Vagina (tissue), 2 donors: Measurements from ENCODE around the gene LRG1. TPM values are rescaled to one million over a fixed set of nuclear protein-coding genes. Genes with fewer than 3 reads are reported as not detected.

ENCODE experiments used
- DNase-seq, 2 donors: peaks; one replicate each; pipeline ENCODE4 v3.0.0-alpha.2; 2017; ENCODE audit errors: extremely low spot score in 2 of 2
- H3K27ac ChIP-seq: fragments of 200-600 bp; sonication (generic); one replicate; pipeline ENCODE4 v1.5.1; 2019
- H3K27me3 ChIP-seq: fragments of 200-600 bp; sonication (generic); one replicate; pipeline ENCODE4 v1.5.1; 2019
- H3K36me3 ChIP-seq, 2 donors: fragments of 200-600 bp; sonication (generic); one replicate each; pipeline ENCODE4 v1.5.1; 2017 to 2019
- H3K4me1 ChIP-seq: fragments of 200-600 bp; sonication (generic); one replicate; pipeline ENCODE4 v1.5.1; 2019
- H3K4me3 ChIP-seq, 2 donors: fragments of 200-600 bp; sonication (generic); 1 replicate in 1 of 2; 2 replicates in 1 of 2; pipeline ENCODE4 v1.5.1; 2016 to 2019
- H3K9me3 ChIP-seq: fragments of 200-600 bp; sonication (generic); one replicate; pipeline ENCODE4 v1.5.1; 2019
- CTCF ChIP-seq, 3 experiments: fragments of 450-650 bp in 2 of 3; fragments of 200-600 bp in 1 of 3; sonication (generic) in 1 of 3; IDR thresholded peaks; one replicate each; pipeline ENCODE4 v1.5.1; 2017 to 2019; ENCODE audit warnings: antibody characterized with exemption in 3 of 3, mild to moderate bottlenecking in 2 of 3, moderate library complexity in 2 of 3
- POLR2A ChIP-seq, 2 donors: fragments of 450-650 bp; IDR thresholded peaks; one replicate each; pipeline ENCODE4 v1.6.1; 2017; ENCODE audit warnings: antibody characterized with exemption in 2 of 2, mild to moderate bottlenecking in 2 of 2, moderate library complexity in 2 of 2
- POLR2AphosphoS5 ChIP-seq, 2 donors: sonication (generic); formaldehyde crosslinking; IDR thresholded peaks; one replicate each; pipeline ENCODE4 v1.9.0; 2017; ENCODE audit warnings: antibody characterized with exemption in 2 of 2, mild to moderate bottlenecking in 2 of 2, low read depth in 1 of 2; ENCODE audit not compliant: insufficient read depth in 1 of 2
- intact Hi-C: fragments of 100-400 bp; cut with DNase I; formaldehyde crosslinking; loops from one replicate; pipeline ENCODE4 v1.15.1; 2023
- total RNA-seq: library from RNA; depleted of rRNA; stranded (reverse); fragments of >200 nt; gene quantifications from one replicate; pipeline ENCODE4 v1.2.3, GENCODE V29; 2016

The LRG1 gene
- total RNA-seq, 1 donor from 2014 or later, result 6.9 TPM

GRCh38 chr19:4581666-4582553, 42.1 kb upstream of the LRG1 start:
- no peaks in the 10 kb centered on the region for H3K36me3 ChIP-seq
- H3K9me3 ChIP-seq, result no peaks in the 10 kb centered on the region
- H3K4me1 ChIP-seq, result peaks cover 16% of the 10 kb centered on the region
- H3K27ac ChIP-seq, result no peak overlapping the region
- DNase-seq, result no peak
- H3K4me3 ChIP-seq, result no peak overlapping the region
- intact Hi-C loops, result no loop called here
- TF ChIP-seq POLR2A (IDR thresholded peaks at IDR 0.05) (no peak), CTCF (IDR thresholded peaks at IDR 0.05) (no peak), POLR2AphosphoS5 (IDR thresholded peaks at IDR 0.05; ENCODE audit: insufficient read depth in 1 of 2, low read depth in 1 of 2) (no peak)
- no peaks in the 10 kb centered on the region for H3K27me3 ChIP-seq

GRCh38 chr19:4580961-4581665, 41.3 kb upstream of the LRG1 start:
- intact Hi-C loops, result no loop called here
- TF ChIP-seq POLR2AphosphoS5 (IDR thresholded peaks at IDR 0.05; ENCODE audit: insufficient read depth in 1 of 2, low read depth in 1 of 2) (no peak), CTCF (IDR thresholded peaks at IDR 0.05) (no peak), POLR2A (IDR thresholded peaks at IDR 0.05) (no peak)
- H3K9me3 ChIP-seq, result no peaks in the 10 kb centered on the region
- peak overlapping the region; percentile 42 to 45 for H3K4me3 ChIP-seq
- H3K27ac ChIP-seq, result peak overlapping the region; percentile 38
- H3K27me3 ChIP-seq, result no peaks in the 10 kb centered on the region
- H3K4me1 ChIP-seq, result peaks cover 16% of the 10 kb centered on the region
- no peaks in the 10 kb centered on the region for H3K36me3 ChIP-seq
- DNase-seq, result no peak

GRCh38 chr19:4580021-4580901, 40.4 kb upstream of the LRG1 start:
- peaks cover 23% of the 10 kb centered on the region for H3K4me1 ChIP-seq
- intact Hi-C loops, result no loop called here
- H3K9me3 ChIP-seq, result no peaks in the 10 kb centered on the region
- H3K27me3 ChIP-seq, result no peaks in the 10 kb centered on the region
- no peaks in the 10 kb centered on the region for H3K36me3 ChIP-seq
- peak overlapping the region; percentile 42 to 45 for H3K4me3 ChIP-seq
- no peak for TF ChIP-seq CTCF (IDR thresholded peaks at IDR 0.05)
- TF ChIP-seq POLR2AphosphoS5 (IDR thresholded peaks at IDR 0.05; ENCODE audit: insufficient read depth in 1 of 2, low read depth in 1 of 2), result no peak
- no peak for TF ChIP-seq POLR2A (IDR thresholded peaks at IDR 0.05)
- peak overlapping the region; percentile 38 for H3K27ac ChIP-seq
- no peak for DNase-seq

GRCh38 chr19:4579389-4579788, 39.6 kb upstream of the LRG1 start:
- TF ChIP-seq CTCF (IDR thresholded peaks at IDR 0.05) (no peak), POLR2A (IDR thresholded peaks at IDR 0.05) (no peak), POLR2AphosphoS5 (IDR thresholded peaks at IDR 0.05; ENCODE audit: insufficient read depth in 1 of 2, low read depth in 1 of 2) (no peak)
- Histone ChIP-seq H3K27me3 (no peaks in the 10 kb centered on the region), H3K9me3 (no peaks in the 10 kb centered on the region), H3K4me3 (no peak overlapping the region), H3K4me1 (peaks cover 24% of the 10 kb centered on the region), H3K27ac (no peak overlapping the region), H3K36me3 (no peaks in the 10 kb centered on the region)
- intact Hi-C loops, result loop anchor here (5.0 kb wide), 1 partner anchor 58 kb away; the partner anchor contains the start of gene TNFAIP8L1
- no peak for DNase-seq
